Kidney (tissue), 14 donors: ENCODE results near the gene RYR2. TPM values are rescaled to one million over a fixed set of nuclear protein-coding genes. Genes with fewer than 3 reads are reported as not detected.

Experiments used
- DNase-seq, 5 donors: peaks; one replicate each; pipeline ENCODE4 v3.0.0-alpha.2; 2013 to 2020
- FAIRE-seq: peaks from 2 replicates; lab custom pipeline; 2012; peaks lifted over from hg19 to GRCh38; lab: Jason Lieb, UNC
- H3K27ac ChIP-seq, 2 donors: one replicate each; pipeline ENCODE4 v1.7.0; 2013; ENCODE audit warnings: low read depth in 2 of 2, low read length in 2 of 2, inconsistent platforms in 1 of 2
- H3K27me3 ChIP-seq: one replicate; pipeline ENCODE4 v1.7.1; 2013; ENCODE audit warnings: low read length, inconsistent platforms; ENCODE audit not compliant: control insufficient read depth, insufficient read depth
- H3K36me3 ChIP-seq, 3 donors: one replicate each; pipeline versions ENCODE4 v1.7.0 to v1.7.1; 2013; ENCODE audit warnings: low read length in 3 of 3, control low read depth in 1 of 3, inconsistent platforms in 1 of 3; ENCODE audit not compliant: insufficient read depth in 3 of 3, control insufficient read depth in 2 of 3
- H3K4me1 ChIP-seq, 3 donors: one replicate each; pipeline versions ENCODE4 v1.7.0 to v1.7.1; 2013; ENCODE audit warnings: low read length in 3 of 3, inconsistent platforms in 1 of 3, low read depth in 1 of 3; ENCODE audit not compliant: control insufficient read depth in 2 of 3, insufficient read depth in 2 of 3
- H3K4me3 ChIP-seq, 3 donors: one replicate each; pipeline versions ENCODE4 v1.7.0 to v1.8.1; 2013; ENCODE audit warnings: low read length in 3 of 3, control low read depth in 1 of 3, inconsistent platforms in 1 of 3
- H3K9ac ChIP-seq, 3 donors: one replicate each; pipeline versions ENCODE4 v1.7.0 to v1.7.1; 2013; ENCODE audit warnings: low read length in 3 of 3, control low read depth in 1 of 3, inconsistent platforms in 1 of 3
- H3K9me3 ChIP-seq, 3 donors: one replicate each; pipeline versions ENCODE4 v1.7.0 to v1.7.1; 2013; ENCODE audit warnings: low read length in 3 of 3, control low read depth in 1 of 3, inconsistent platforms in 1 of 3; ENCODE audit not compliant: control insufficient read depth in 2 of 3, insufficient read depth in 1 of 3
- CTCF ChIP-seq: IDR thresholded peaks from 3 replicates; pipeline ENCODE4 v1.5.1; 2012; ENCODE audit warnings: mild to moderate bottlenecking, moderate library complexity, borderline replicate concordance; ENCODE audit not compliant: insufficient read depth; ENCODE audit errors: extremely low read depth
- intact Hi-C: fragments of 100-400 bp; cut with DNase I; formaldehyde crosslinking; loops from one replicate; pipeline ENCODE4 v1.11.1; 2022
- polyA plus RNA-seq: library from polyadenylated mRNA; stranded (reverse); fragments of 350-450 nt; fragmentation: Illumina TruSeq; extraction: RNeasy Lipid Tissue Mini Kit (QIAGEN cat#74804); gene quantifications from one replicate; pipeline ENCODE4 v1.2.3, GENCODE V29; 2014; ENCODE audit warnings: low read depth, low replicate concordance; ENCODE audit not compliant: insufficient read depth
- total RNA-seq: library from RNA; stranded (reverse); fragmentation: NEBNext Ultra II Directional; extraction: Animal tissue kit (Norgen Biotek cat#: 25700); gene quantifications from one replicate; pipeline ENCODE4 v1.2.1, GENCODE V29; 2021
- donor health status: control.
- donor health status: control.
- donor health status: control.
- donor health status: control.
- donor health status: control.
- donor health status: DM: yes; HTN: yes; CAD: no.
- donor health status: Normal renal cell carcinoma (clear cell type).

The RYR2 gene
- total and polyA plus RNA-seq, 2 donors from 2014 or later: 0.28 to 0.60 TPM

- H3K9me3 ChIP-seq: no peaks in the 10 kb centered on the region
- H3K4me3 ChIP-seq: no peak overlapping the region
- no peak overlapping the region for H3K27ac ChIP-seq
- no peaks in the 10 kb centered on the region for H3K27me3 ChIP-seq
- FAIRE-seq: no peak
- DNase-seq: no peak
- no peaks in the 10 kb centered on the region for H3K36me3 ChIP-seq
- TF ChIP-seq CTCF: no peak
- no peaks in the 10 kb centered on the region for H3K4me1 ChIP-seq
- H3K9ac ChIP-seq: no peak overlapping the region
- intact Hi-C loops: no loop called here
These were observed 375.1 kb downstream of the RYR2 start for GRCh38 chr1:237416924-237417655.

- Histone ChIP-seq H3K9ac (no peak overlapping the region), H3K9me3 (no peaks in the 10 kb centered on the region), H3K27ac (no peak overlapping the region), H3K27me3 (no peaks in the 10 kb centered on the region), H3K4me1 (no peaks in the 10 kb centered on the region), H3K36me3 (no peaks in the 10 kb centered on the region), H3K4me3 (no peak overlapping the region)
- FAIRE-seq (no peak), DNase-seq (no peak)
- intact Hi-C loops: no loop called here
- TF ChIP-seq CTCF: no peak
These were observed 386.8 kb downstream of the RYR2 start for GRCh38 chr1:237428809-237429208.

GRCh38 chr1:237429252-237429651 lies 387.3 kb downstream of the RYR2 start:
- no peak overlapping the region for H3K9ac ChIP-seq
- no peaks in the 10 kb centered on the region for H3K4me1 ChIP-seq
- DNase-seq (no peak), FAIRE-seq (no peak)
- no peaks in the 10 kb centered on the region for H3K9me3 ChIP-seq
- TF ChIP-seq CTCF: no peak
- no peak overlapping the region for H3K27ac ChIP-seq
- no peak overlapping the region for H3K4me3 ChIP-seq
- intact Hi-C loops: no loop called here
- H3K36me3 ChIP-seq: no peaks in the 10 kb centered on the region
- no peaks in the 10 kb centered on the region for H3K27me3 ChIP-seq

- intact Hi-C loops: no loop called here
These were observed 389.5 kb downstream of the RYR2 start for GRCh38 chr1:237431448-237431847.

More at GRCh38 chr1:237431448-237431847, 389.5 kb downstream of the RYR2 start:
- H3K9me3 ChIP-seq: no peaks in the 10 kb centered on the region
- H3K27me3 ChIP-seq: no peaks in the 10 kb centered on the region
- no peak overlapping the region for H3K9ac ChIP-seq
- no peak overlapping the region for H3K4me3 ChIP-seq
- FAIRE-seq (no peak), DNase-seq (no peak)
- H3K4me1 ChIP-seq: no peaks in the 10 kb centered on the region
- no peaks in the 10 kb centered on the region for H3K36me3 ChIP-seq
- TF ChIP-seq CTCF: no peak
- no peak overlapping the region for H3K27ac ChIP-seq
